ENCODE results near the gene PDPN. TPM values are rescaled to one million over a fixed set of nuclear protein-coding genes. Genes with fewer than 3 reads are reported as not detected.

Gene PDPN
- total RNA-seq, 3 donors from 2014 or later = 18.1 to 38.8 (median 29.2) TPM

DNA sequence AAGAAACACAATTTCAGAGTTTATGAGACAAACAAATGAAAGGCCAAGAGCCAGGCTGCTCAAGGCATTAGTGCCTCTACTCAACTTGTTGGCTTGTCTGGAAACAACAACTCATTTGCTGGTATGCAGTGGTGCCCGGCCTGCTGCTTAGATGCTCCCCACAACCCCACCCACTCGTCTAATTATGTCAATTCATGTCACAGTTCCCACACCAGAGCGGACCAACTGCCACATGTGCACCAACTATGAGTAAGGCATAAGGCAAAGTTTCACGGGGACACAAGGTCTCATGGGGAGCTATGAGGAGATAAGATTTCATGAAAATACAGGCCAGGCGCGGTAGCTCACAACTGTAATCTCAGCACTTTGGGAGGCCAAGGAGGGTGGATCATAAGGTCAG lies 35.4 kb upstream of the PDPN start:
- H3K4me1 ChIP-seq = no peaks in the 10 kb centered on the region
- no peak for DNase-seq (ENCODE audit: low spot score in 2 of 2)
- intact Hi-C loops (cut with DNase I; ENCODE audit: low total_unique reads) = no loop called here
- no peaks in the 10 kb centered on the region for H3K27me3 ChIP-seq
- no peaks in the 10 kb centered on the region for H3K36me3 ChIP-seq
- no peak for TF ChIP-seq POLR2AphosphoS5 (IDR thresholded peaks at IDR 0.05)
- TF ChIP-seq, protein P1, sequence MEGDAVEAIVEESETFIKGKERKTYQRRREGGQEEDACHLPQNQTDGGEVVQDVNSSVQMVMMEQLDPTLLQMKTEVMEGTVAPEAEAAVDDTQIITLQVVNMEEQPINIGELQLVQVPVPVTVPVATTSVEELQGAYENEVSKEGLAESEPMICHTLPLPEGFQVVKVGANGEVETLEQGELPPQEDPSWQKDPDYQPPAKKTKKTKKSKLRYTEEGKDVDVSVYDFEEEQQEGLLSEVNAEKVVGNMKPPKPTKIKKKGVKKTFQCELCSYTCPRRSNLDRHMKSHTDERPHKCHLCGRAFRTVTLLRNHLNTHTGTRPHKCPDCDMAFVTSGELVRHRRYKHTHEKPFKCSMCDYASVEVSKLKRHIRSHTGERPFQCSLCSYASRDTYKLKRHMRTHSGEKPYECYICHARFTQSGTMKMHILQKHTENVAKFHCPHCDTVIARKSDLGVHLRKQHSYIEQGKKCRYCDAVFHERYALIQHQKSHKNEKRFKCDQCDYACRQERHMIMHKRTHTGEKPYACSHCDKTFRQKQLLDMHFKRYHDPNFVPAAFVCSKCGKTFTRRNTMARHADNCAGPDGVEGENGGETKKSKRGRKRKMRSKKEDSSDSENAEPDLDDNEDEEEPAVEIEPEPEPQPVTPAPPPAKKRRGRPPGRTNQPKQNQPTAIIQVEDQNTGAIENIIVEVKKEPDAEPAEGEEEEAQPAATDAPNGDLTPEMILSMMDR (IDR thresholded peaks at IDR 0.05) = no peak
- H3K27ac ChIP-seq = no peak overlapping the region
- no peak overlapping the region for H3K4me3 ChIP-seq
- H3K9me3 ChIP-seq = no peaks in the 10 kb centered on the region

- no peaks in the 10 kb centered on the region for H3K36me3 ChIP-seq
- no peak overlapping the region for H3K27ac ChIP-seq
- no peaks in the 10 kb centered on the region for H3K9me3 ChIP-seq
- intact Hi-C loops (cut with DNase I; ENCODE audit: low total_unique reads) = no loop called here
- no peaks in the 10 kb centered on the region for H3K4me1 ChIP-seq
- DNase-seq (ENCODE audit: low spot score in 2 of 2) = no peak
- no peaks in the 10 kb centered on the region for H3K27me3 ChIP-seq
- H3K4me3 ChIP-seq = no peak overlapping the region
- no peak for TF ChIP-seq POLR2A (IDR thresholded peaks at IDR 0.05)
- TF ChIP-seq, protein P1 (IDR thresholded peaks at IDR 0.05) = no peak
- no peak for TF ChIP-seq POLR2AphosphoS5 (IDR thresholded peaks at IDR 0.05)
Observed at GRCh38 chr1:13549021-13549420, 34.6 kb upstream of the PDPN start.

DNA sequence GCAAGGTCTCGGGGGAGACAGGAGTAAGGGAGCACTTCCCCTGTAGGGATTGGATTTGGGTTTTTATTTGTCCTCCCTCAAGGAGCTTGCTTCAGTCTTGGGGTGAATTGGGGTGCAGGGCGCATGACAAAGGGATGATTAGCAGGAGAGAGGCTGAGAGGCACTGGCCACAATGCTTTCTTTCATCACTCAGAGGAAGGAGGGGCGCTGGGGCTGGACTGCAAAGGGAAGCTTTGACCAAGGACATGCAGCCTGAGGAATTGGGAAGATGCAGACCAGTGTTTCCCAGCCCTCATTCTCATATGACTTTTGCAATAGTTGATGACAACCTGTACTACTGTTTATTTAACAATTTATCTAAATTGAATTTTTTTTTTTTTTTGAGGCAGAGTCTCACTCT lies 34.1 kb upstream of the PDPN start:
- Histone ChIP-seq H3K4me3 (no peak overlapping the region), H3K27ac (no peak overlapping the region), H3K27me3 (no peaks in the 10 kb centered on the region), H3K36me3 (no peaks in the 10 kb centered on the region), H3K4me1 (no peaks in the 10 kb centered on the region), H3K9me3 (no peaks in the 10 kb centered on the region)
- TF ChIP-seq POLR2AphosphoS5 (IDR thresholded peaks at IDR 0.05) = no peak
- TF ChIP-seq, protein P1 (IDR thresholded peaks at IDR 0.05) = no peak
- no peak for TF ChIP-seq POLR2A (IDR thresholded peaks at IDR 0.05)
- DNase-seq (ENCODE audit: low spot score in 2 of 2) = no peak
- intact Hi-C loops (cut with DNase I; ENCODE audit: low total_unique reads) = no loop called here

DNA sequence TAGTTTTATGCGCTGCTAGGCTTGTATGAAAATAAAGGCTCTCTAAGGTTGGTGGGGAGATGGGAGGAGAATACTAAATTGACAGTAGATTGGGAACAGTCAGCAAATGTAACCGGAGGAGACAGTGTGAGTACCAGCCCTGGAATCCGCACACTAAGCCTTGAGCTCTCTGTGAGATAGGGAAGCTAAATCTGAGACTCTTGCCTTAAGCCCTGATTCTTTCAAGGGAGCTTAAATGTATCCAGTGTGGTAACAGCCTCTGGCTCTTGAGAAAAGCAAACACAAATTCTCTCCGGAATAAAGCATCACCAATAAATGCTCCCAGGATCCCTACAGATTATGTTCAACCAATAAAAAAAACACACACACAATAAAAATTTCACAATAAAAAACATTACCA lies 33.0 kb upstream of the PDPN start:
- TF ChIP-seq POLR2AphosphoS5 (IDR thresholded peaks at IDR 0.05) (no peak), POLR2A (IDR thresholded peaks at IDR 0.05) (no peak)
- TF ChIP-seq, protein P1 (IDR thresholded peaks at IDR 0.05) = no peak

DNA sequence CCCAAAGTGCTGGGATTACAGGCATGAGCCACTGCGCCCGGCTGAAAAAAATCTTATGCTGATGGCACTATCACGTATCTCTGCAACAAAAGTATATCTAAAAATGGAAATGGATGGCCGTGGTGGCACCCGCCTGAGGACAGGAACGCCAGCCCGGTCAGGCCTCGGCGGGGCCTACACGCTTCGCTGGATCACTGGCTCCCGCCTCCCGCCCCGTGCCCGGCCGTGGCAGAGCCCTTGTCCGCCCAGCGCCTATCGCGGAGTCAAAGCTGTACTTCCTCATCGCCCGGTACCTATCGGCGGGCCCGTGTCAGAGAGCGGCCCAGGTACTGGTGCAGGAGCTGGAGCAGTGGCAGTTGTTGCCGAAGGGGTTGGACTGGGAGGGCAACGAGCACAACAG lies 28.8 kb upstream of the PDPN start:
- TF ChIP-seq POLR2AphosphoS5 (IDR thresholded peaks at IDR 0.05) (no peak), POLR2A (IDR thresholded peaks at IDR 0.05) (no peak)
- TF ChIP-seq, protein P1 (IDR thresholded peaks at IDR 0.05) = no peak
- Histone ChIP-seq H3K27ac (no peak overlapping the region), H3K4me1 (no peaks in the 10 kb centered on the region), H3K36me3 (no peaks in the 10 kb centered on the region), H3K27me3 (no peaks in the 10 kb centered on the region), H3K4me3 (no peak overlapping the region), H3K9me3 (peaks cover 0 to 7% of the 10 kb centered on the region in 2 donors)
- intact Hi-C loops (cut with DNase I; ENCODE audit: low total_unique reads) = no loop called here
- DNase-seq (ENCODE audit: low spot score in 2 of 2) = no peak

More for the DNA sequence above, 33.0 kb upstream of the PDPN start:
- Histone ChIP-seq H3K27me3 (no peaks in the 10 kb centered on the region), H3K9me3 (no peaks in the 10 kb centered on the region), H3K36me3 (no peaks in the 10 kb centered on the region), H3K4me1 (no peaks in the 10 kb centered on the region), H3K4me3 (no peak overlapping the region), H3K27ac (no peak overlapping the region)
- no peak for DNase-seq (ENCODE audit: low spot score in 2 of 2)
- intact Hi-C loops (cut with DNase I; ENCODE audit: low total_unique reads) = no loop called here

Measured in breast epithelium (tissue), 4 donors.